Chondrocyte (in vitro differentiated cells): ENCODE results near the gene SLC5A6. TPM values are rescaled to one million over a fixed set of nuclear protein-coding genes. Genes with fewer than 3 reads are reported as not detected.
A peak's percentile ranks its signal among the peaks of the same experiment; 100 is the strongest.
"Not testable (repeated sequence)": the region's sequence is repeated elsewhere in the genome, so short reads cannot be mapped to it uniquely, and the experiment has no call there.

Experiments
- DNase-seq: peaks from one replicate; pipeline ENCODE4 v3.0.0; 2021; ENCODE audit warnings: mixed read lengths, low spot score
- H3K27ac Mint-ChIP-seq: one replicate; pipeline ENCODE4 v1.8.0; 2021; ENCODE audit warnings: mild to moderate bottlenecking, moderate library complexity, mixed read lengths; ENCODE audit not compliant: unreplicated experiment
- H3K27me3 Mint-ChIP-seq: 2 replicates; pipeline ENCODE4 v1.8.0; 2021; ENCODE audit warnings: low read depth, mixed read lengths
- H3K36me3 Mint-ChIP-seq: 2 replicates; pipeline ENCODE4 v1.8.0; 2021; ENCODE audit warnings: low read depth, mixed read lengths
- H3K4me1 Mint-ChIP-seq: 2 replicates; pipeline ENCODE4 v1.8.0; 2021; ENCODE audit warnings: low read depth, mild to moderate bottlenecking, mixed read lengths
- H3K4me3 Mint-ChIP-seq: one replicate; pipeline ENCODE4 v1.8.0; 2021; ENCODE audit warnings: mild to moderate bottlenecking, moderate library complexity, mixed read lengths; ENCODE audit not compliant: unreplicated experiment
- H3K9me3 Mint-ChIP-seq: 2 replicates; pipeline ENCODE4 v1.8.0; 2021; ENCODE audit warnings: low read depth, mixed read lengths
- total RNA-seq: library from RNA; stranded (reverse); gene quantifications from 3 replicates; pipeline ENCODE4 v1.2.1, GENCODE V29; 2021
- TF ChIP-seq, protein P1 (sequence below): fragments of 200-600 bp; sonication (generic); IDR thresholded peaks from 2 replicates; pipeline ENCODE4 v1.5.0; 2021; ENCODE audit warnings: antibody characterized with exemption, mild to moderate bottlenecking, moderate library complexity

Gene SLC5A6
- total RNA-seq, 1 donor from 2014 or later, result 24.3 TPM

DNA sequence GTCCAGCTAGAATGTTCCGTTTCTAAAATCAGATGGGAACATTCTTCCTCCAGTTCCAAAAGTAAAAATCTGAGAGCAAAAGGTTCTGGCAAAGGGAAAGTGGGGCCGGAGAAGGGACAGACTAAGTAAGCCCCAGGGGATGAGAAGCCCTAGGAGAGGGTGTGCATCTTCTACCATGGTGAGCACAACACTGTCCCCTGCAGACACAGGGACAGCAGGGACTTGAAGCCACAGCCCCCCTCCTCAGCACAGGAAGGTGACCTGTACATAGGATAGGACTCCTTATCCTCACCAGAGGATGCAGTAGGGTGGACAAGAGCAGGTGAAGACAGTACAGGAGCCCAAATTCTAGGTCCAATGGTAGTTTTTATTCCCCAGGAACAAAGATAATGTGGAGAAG, 12.8 kb downstream of the SLC5A6 start:
- TF ChIP-seq, protein P1, sequence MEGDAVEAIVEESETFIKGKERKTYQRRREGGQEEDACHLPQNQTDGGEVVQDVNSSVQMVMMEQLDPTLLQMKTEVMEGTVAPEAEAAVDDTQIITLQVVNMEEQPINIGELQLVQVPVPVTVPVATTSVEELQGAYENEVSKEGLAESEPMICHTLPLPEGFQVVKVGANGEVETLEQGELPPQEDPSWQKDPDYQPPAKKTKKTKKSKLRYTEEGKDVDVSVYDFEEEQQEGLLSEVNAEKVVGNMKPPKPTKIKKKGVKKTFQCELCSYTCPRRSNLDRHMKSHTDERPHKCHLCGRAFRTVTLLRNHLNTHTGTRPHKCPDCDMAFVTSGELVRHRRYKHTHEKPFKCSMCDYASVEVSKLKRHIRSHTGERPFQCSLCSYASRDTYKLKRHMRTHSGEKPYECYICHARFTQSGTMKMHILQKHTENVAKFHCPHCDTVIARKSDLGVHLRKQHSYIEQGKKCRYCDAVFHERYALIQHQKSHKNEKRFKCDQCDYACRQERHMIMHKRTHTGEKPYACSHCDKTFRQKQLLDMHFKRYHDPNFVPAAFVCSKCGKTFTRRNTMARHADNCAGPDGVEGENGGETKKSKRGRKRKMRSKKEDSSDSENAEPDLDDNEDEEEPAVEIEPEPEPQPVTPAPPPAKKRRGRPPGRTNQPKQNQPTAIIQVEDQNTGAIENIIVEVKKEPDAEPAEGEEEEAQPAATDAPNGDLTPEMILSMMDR, result no peak
- no peak overlapping the region for H3K27ac Mint-ChIP-seq
- no peaks in the 10 kb centered on the region for H3K9me3 Mint-ChIP-seq
- H3K4me3 Mint-ChIP-seq, result no peak overlapping the region
- peaks cover 2% of the 10 kb centered on the region for H3K27me3 Mint-ChIP-seq
- no peak for DNase-seq
- peaks cover 21% of the 10 kb centered on the region for H3K36me3 Mint-ChIP-seq
- no peaks in the 10 kb centered on the region for H3K4me1 Mint-ChIP-seq

GRCh38 chr2:27198627-27199026, 13.4 kb downstream of the SLC5A6 start:
- H3K36me3 Mint-ChIP-seq, result peaks cover 18% of the 10 kb centered on the region
- no peaks in the 10 kb centered on the region for H3K9me3 Mint-ChIP-seq
- H3K4me1 Mint-ChIP-seq, result no peaks in the 10 kb centered on the region
- peaks cover 2% of the 10 kb centered on the region for H3K27me3 Mint-ChIP-seq
- no peak overlapping the region for H3K27ac Mint-ChIP-seq
- TF ChIP-seq, protein P1, result no peak
- DNase-seq, result no peak
- H3K4me3 Mint-ChIP-seq, result no peak overlapping the region

DNA sequence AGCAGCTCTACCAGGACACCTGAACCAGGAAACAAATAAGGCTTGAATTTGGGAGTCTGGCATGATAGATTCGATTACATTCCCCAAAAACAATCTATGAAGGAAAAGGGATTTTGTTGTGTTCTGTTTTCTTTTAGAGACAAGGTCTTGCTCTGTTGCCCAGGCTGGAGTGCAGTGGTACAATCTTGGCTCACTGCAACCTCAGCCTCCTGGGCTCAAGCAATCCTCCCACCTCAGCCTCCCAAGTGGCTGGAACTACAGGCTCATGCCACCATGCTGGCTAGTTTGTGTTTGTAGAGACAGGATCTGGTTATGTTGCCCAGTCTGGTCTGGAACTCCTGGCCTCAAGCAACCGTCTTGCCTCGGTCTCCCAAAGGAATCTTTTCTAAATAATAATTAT, 14.0 kb downstream of the SLC5A6 start:
- H3K27me3 Mint-ChIP-seq, result not testable (repeated sequence)

DNA sequence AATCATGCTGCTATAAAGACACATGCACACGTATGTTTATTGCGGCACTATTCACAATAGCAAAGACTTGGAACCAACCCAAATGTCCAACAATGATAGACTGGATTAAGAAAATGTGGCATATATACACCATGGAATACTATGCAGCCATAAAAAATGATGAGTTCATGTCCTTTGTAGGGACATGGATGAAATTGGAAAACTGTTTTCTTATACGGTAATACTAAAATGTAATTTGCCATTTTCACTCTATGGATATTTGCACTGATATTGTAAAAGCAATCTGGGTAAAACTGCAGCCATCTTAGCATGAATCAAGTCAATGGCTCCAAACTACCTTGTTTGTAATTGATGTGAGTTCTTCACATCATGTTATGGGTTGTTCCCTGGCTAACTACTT, 16.3 kb downstream of the SLC5A6 start:
- not testable (repeated sequence) for H3K36me3 Mint-ChIP-seq, H3K9me3 Mint-ChIP-seq, H3K27me3 Mint-ChIP-seq, H3K4me3 Mint-ChIP-seq, H3K27ac Mint-ChIP-seq, DNase-seq, H3K4me1 Mint-ChIP-seq

More for the DNA sequence above, 14.0 kb downstream of the SLC5A6 start:
- not testable (repeated sequence) for H3K9me3 Mint-ChIP-seq, DNase-seq, H3K4me3 Mint-ChIP-seq, H3K27ac Mint-ChIP-seq, H3K4me1 Mint-ChIP-seq
- peaks cover 13% of the 10 kb centered on the region for H3K36me3 Mint-ChIP-seq

DNA sequence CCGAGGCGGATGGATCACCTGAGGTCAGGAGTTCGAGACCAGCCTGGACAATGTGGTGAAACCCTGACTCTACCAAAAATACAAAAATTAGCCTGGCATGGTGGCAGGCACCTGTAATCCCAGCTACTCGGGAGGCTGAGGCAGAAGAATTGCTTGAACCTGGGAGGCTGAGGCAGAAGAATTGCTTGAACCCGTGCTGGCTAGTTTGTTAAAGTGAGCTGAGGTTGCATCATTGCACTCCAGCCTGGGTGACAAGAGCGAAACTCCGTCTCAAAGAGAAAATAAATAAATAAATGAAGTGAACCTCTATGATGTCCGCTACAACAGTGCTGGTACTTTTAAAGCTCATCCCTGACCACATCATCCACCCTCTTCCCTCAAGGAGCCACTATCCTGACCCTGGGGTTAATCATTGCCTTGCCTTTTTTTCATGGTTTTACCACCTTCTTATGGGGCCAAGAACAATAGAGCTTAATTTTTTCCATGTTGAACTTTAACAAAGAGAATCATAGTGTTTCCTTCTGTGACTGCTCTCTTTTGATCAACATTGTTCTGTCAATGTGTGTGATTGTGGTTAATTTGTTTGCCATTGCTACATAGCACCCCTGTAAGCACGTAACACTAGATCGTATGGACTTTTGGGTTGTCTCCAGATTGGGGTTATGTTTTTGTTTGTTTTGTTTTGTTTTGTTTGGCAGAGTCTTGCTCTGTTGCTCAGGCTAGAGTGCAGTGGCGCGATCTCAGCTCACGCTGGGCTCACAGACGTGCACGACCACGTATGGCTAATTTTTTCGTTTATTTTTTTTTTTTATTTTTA, 17.3 kb downstream of the SLC5A6 start:
- no peak for DNase-seq
- Mint-ChIP-seq H3K9me3 (no peaks in the 10 kb centered on the region), H3K36me3 (peaks cover 2% of the 10 kb centered on the region), H3K4me1 (no peaks in the 10 kb centered on the region), H3K4me3 (no peak overlapping the region), H3K27ac (no peak overlapping the region), H3K27me3 (peaks cover 4% of the 10 kb centered on the region)
- TF ChIP-seq, protein P1, result no peak

GRCh38 chr2:27191070-27191829, 20.8 kb downstream of the SLC5A6 start:
- H3K36me3 Mint-ChIP-seq, result no peaks in the 10 kb centered on the region
- H3K4me3 Mint-ChIP-seq, result no peak overlapping the region
- TF ChIP-seq, protein P1, result peak; percentile 83
- H3K27ac Mint-ChIP-seq, result no peak overlapping the region
- no peaks in the 10 kb centered on the region for H3K9me3 Mint-ChIP-seq
- H3K27me3 Mint-ChIP-seq, result peaks cover 4% of the 10 kb centered on the region
- DNase-seq, result no peak
- no peaks in the 10 kb centered on the region for H3K4me1 Mint-ChIP-seq
